ENCODE results near the gene ZNF134.

The ZNF134 gene

GRCh38 chr19:57637379-57637778 lies 23.3 kb downstream of the ZNF134 start:
- DNase-seq (ENCODE audit: extremely low read depth in 1 of 2, low read depth in 1 of 2), result no peak

- DNase-seq (ENCODE audit: extremely low read depth in 1 of 2, low read depth in 1 of 2), result no peak
Observed at GRCh38 chr19:57641715-57642234, 27.7 kb downstream of the ZNF134 start.

- DNase-seq (ENCODE audit: extremely low read depth in 1 of 2, low read depth in 1 of 2), result no peak
Observed at GRCh38 chr19:57642396-57643046, 28.5 kb downstream of the ZNF134 start.

- DNase-seq (ENCODE audit: extremely low read depth in 1 of 2, low read depth in 1 of 2), result no peak
Observed at GRCh38 chr19:57643734-57644133, 29.7 kb downstream of the ZNF134 start.

GRCh38 chr19:57648331-57649003 lies 34.4 kb downstream of the ZNF134 start:
- no peak for DNase-seq (ENCODE audit: extremely low read depth in 1 of 2, low read depth in 1 of 2)

GRCh38 chr19:57651654-57651996 lies 37.6 kb downstream of the ZNF134 start:
- DNase-seq (ENCODE audit: extremely low read depth in 1 of 2, low read depth in 1 of 2), result no peak

GRCh38 chr19:57653689-57654088 lies 39.6 kb downstream of the ZNF134 start:
- DNase-seq (ENCODE audit: extremely low read depth in 1 of 2, low read depth in 1 of 2), result no peak

- no peak for DNase-seq (ENCODE audit: extremely low read depth in 1 of 2, low read depth in 1 of 2)
Observed at GRCh38 chr19:57655443-57655842, 41.4 kb downstream of the ZNF134 start.

GRCh38 chr19:57656346-57656745 lies 42.3 kb downstream of the ZNF134 start:
- DNase-seq (ENCODE audit: extremely low read depth in 1 of 2, low read depth in 1 of 2), result no peak

- DNase-seq (ENCODE audit: extremely low read depth in 1 of 2, low read depth in 1 of 2), result no peak
Observed at GRCh38 chr19:57664269-57665127, 50.5 kb downstream of the ZNF134 start.

GRCh38 chr19:57665261-57665806 lies 51.3 kb downstream of the ZNF134 start:
- DNase-seq (ENCODE audit: extremely low read depth in 1 of 2, low read depth in 1 of 2), result no peak

GRCh38 chr19:57667228-57667627 lies 53.2 kb downstream of the ZNF134 start:
- no peak for DNase-seq (ENCODE audit: extremely low read depth in 1 of 2, low read depth in 1 of 2)

- DNase-seq (ENCODE audit: extremely low read depth in 1 of 2, low read depth in 1 of 2), result no peak
Observed at GRCh38 chr19:57668635-57669034, 54.6 kb downstream of the ZNF134 start, which contains the start of gene ZSCAN4. ZSCAN4 (plus strand) TSS chr19:57668935; CDS start chr19:57676146, 7,211 bp downstream.

- no peak for DNase-seq (ENCODE audit: extremely low read depth in 1 of 2, low read depth in 1 of 2)
Observed at GRCh38 chr19:57671124-57671895, 57.3 kb downstream of the ZNF134 start.

- DNase-seq (ENCODE audit: extremely low read depth in 1 of 2, low read depth in 1 of 2), result no peak
Observed at GRCh38 chr19:57672466-57672865, 58.4 kb downstream of the ZNF134 start.
